WTC11 (cell line): Measurements from ENCODE around the gene HSP90AB1. TPM values are rescaled to one million over a fixed set of nuclear protein-coding genes. Genes with fewer than 3 reads are reported as not detected.

Experiments used
- ATAC-seq: fragments of 200-7000 bp; cut with Tn5 transposase; 2 replicates; pipeline ENCODE4 v1.10.0; 2021; ENCODE audit warnings: mild to moderate bottlenecking, moderate library complexity
- CTCF ChIA-PET: fragments of 300-600 bp; sonication (Branson Sonifier 250); formaldehyde crosslinking; loops from one replicate; lab custom pipeline; 2021; ENCODE audit warnings: antibody characterized with exemption; lab: Charles Lee
- POLR2A ChIA-PET: fragments of 350-600 bp; sonication (Branson Sonifier 250); formaldehyde crosslinking; loops from one replicate; lab custom pipeline; 2021; ENCODE audit warnings: antibody characterized with exemption; lab: Charles Lee
- DNase-seq: peaks from one replicate; pipeline ENCODE4 v3.0.0; 2021; ENCODE audit warnings: low spot score
- H3K27ac Mint-ChIP-seq: 2 replicates; pipeline ENCODE4 v1.8.0; 2021; ENCODE audit warnings: mixed read lengths
- H3K27me3 Mint-ChIP-seq: 2 replicates; pipeline ENCODE4 v1.8.0; 2021; ENCODE audit warnings: low read depth, mild to moderate bottlenecking, moderate library complexity, mixed read lengths
- H3K36me3 Mint-ChIP-seq: 2 replicates; pipeline ENCODE4 v1.8.0; 2021; ENCODE audit warnings: mixed read lengths
- H3K4me1 Mint-ChIP-seq: 2 replicates; pipeline ENCODE4 v1.8.0; 2022; ENCODE audit warnings: mixed read lengths
- H3K4me3 Mint-ChIP-seq: 2 replicates; pipeline ENCODE4 v1.8.0; 2021; ENCODE audit warnings: mild to moderate bottlenecking, moderate library complexity, mixed read lengths
- H3K9me3 Mint-ChIP-seq: 2 replicates; pipeline ENCODE4 v1.8.0; 2021; ENCODE audit warnings: mixed read lengths
- AR ChIP-seq: fragments of 250-450 bp; sonication (Bioruptor Pico); IDR thresholded peaks from 2 replicates; pipeline ENCODE4 v1.9.0; 2021; ENCODE audit warnings: mild to moderate bottlenecking
- E2F4 ChIP-seq: sonication (generic); formaldehyde crosslinking; IDR thresholded peaks from 2 replicates; pipeline ENCODE4 v1.8.1; 2022; ENCODE audit warnings: low read depth, mild to moderate bottlenecking, moderate library complexity, missing genetic modification reagents, borderline replicate concordance
- FOXJ3 ChIP-seq: sonication (generic); formaldehyde crosslinking; IDR thresholded peaks from 2 replicates; pipeline ENCODE4 v1.9.0; 2021; ENCODE audit warnings: missing genetic modification reagents, mild to moderate bottlenecking, borderline replicate concordance
- FOXP1 ChIP-seq: sonication (generic); formaldehyde crosslinking; IDR thresholded peaks from 2 replicates; pipeline ENCODE4 v1.8.0; 2022; ENCODE audit warnings: missing genetic modification reagents, mild to moderate bottlenecking, moderate library complexity, borderline replicate concordance
- GTF2I ChIP-seq: fragments of 250-450 bp; sonication (Bioruptor Pico); conservative IDR thresholded peaks from 2 replicates; pipeline ENCODE4 v1.4.0; 2021; ENCODE audit warnings: mild to moderate bottlenecking
- IRF1 ChIP-seq: sonication (generic); formaldehyde crosslinking; IDR thresholded peaks from 2 replicates; pipeline ENCODE4 v1.8.0; 2023; ENCODE audit warnings: missing genetic modification reagents
- MYBL2 ChIP-seq: sonication (generic); formaldehyde crosslinking; IDR thresholded peaks from 2 replicates; pipeline ENCODE4 v1.8.1; 2023; ENCODE audit warnings: mild to moderate bottlenecking, moderate library complexity, missing genetic modification reagents
- NR2C2 ChIP-seq: sonication (generic); formaldehyde crosslinking; IDR thresholded peaks from 2 replicates; pipeline ENCODE4 v1.8.0; 2022; ENCODE audit warnings: mild to moderate bottlenecking, missing genetic modification reagents
- PREB ChIP-seq: sonication (generic); formaldehyde crosslinking; IDR thresholded peaks from 2 replicates; pipeline ENCODE4 v1.8.1; 2022; ENCODE audit warnings: mild to moderate bottlenecking, missing genetic modification reagents, moderate library complexity, borderline replicate concordance
- PRRX2 ChIP-seq: fragments of 250-450 bp; sonication (Bioruptor Pico); IDR thresholded peaks from 2 replicates; pipeline ENCODE4 v1.8.0; 2021; ENCODE audit warnings: mild to moderate bottlenecking
- SMAD3 ChIP-seq: sonication (generic); formaldehyde crosslinking; IDR thresholded peaks from 2 replicates; pipeline ENCODE4 v1.8.0; 2022; ENCODE audit warnings: missing genetic modification reagents, mild to moderate bottlenecking, borderline replicate concordance
- SOX15 ChIP-seq: fragments of 250-450 bp; sonication (Bioruptor Pico); IDR thresholded peaks from 2 replicates; pipeline ENCODE4 v1.9.0; 2021; ENCODE audit warnings: mild to moderate bottlenecking
- USF2 ChIP-seq: sonication (generic); formaldehyde crosslinking; IDR thresholded peaks from 2 replicates; pipeline ENCODE4 v1.8.1; 2023; ENCODE audit warnings: mild to moderate bottlenecking, missing genetic modification reagents, moderate library complexity
- ZBTB21 ChIP-seq: sonication (generic); formaldehyde crosslinking; IDR thresholded peaks from 2 replicates; pipeline ENCODE4 v1.8.1; 2023; ENCODE audit warnings: mild to moderate bottlenecking, missing genetic modification reagents, borderline replicate concordance
- ZNF138 ChIP-seq: sonication (generic); formaldehyde crosslinking; conservative IDR thresholded peaks from 2 replicates; pipeline ENCODE4 v1.8.1; 2022; ENCODE audit warnings: mild to moderate bottlenecking, moderate library complexity, missing genetic modification reagents
- ZNF232 ChIP-seq: sonication (generic); formaldehyde crosslinking; IDR thresholded peaks from 2 replicates; pipeline ENCODE4 v1.8.0; 2022; ENCODE audit warnings: mild to moderate bottlenecking, missing genetic modification reagents
- ZNF416 ChIP-seq: fragments of 250-450 bp; sonication (Bioruptor Pico); IDR thresholded peaks from 2 replicates; pipeline ENCODE4 v1.9.0; 2021; ENCODE audit warnings: mild to moderate bottlenecking, inconsistent platforms
- ZNF423 ChIP-seq: fragments of 250-450 bp; sonication (Bioruptor Pico); IDR thresholded peaks from 2 replicates; pipeline ENCODE4 v2.1.2; 2022; ENCODE audit warnings: mild to moderate bottlenecking, moderate library complexity
- ZSCAN18 ChIP-seq: fragments of 250-450 bp; sonication (Bioruptor Pico); IDR thresholded peaks from 2 replicates; pipeline ENCODE4 v2.1.2; 2022; ENCODE audit warnings: mild to moderate bottlenecking, moderate library complexity
- total RNA-seq: library from RNA; stranded (reverse); gene quantifications from 3 replicates; pipeline ENCODE4 v1.2.3, GENCODE V29; 2021
- TF ChIP-seq, protein P1 (sequence below): sonication (generic); formaldehyde crosslinking; IDR thresholded peaks from 2 replicates; pipeline ENCODE4 v1.8.1; 2023; ENCODE audit warnings: mild to moderate bottlenecking, missing genetic modification reagents, moderate library complexity
- TF ChIP-seq, protein P2 (sequence below): fragments of 250-450 bp; sonication (Bioruptor Pico); IDR thresholded peaks from 2 replicates; pipeline ENCODE4 v1.8.0; 2021; ENCODE audit warnings: mild to moderate bottlenecking

HSP90AB1 gene
- total RNA-seq, 1 experiment from 2014 or later, result 2,171 TPM

DNA sequence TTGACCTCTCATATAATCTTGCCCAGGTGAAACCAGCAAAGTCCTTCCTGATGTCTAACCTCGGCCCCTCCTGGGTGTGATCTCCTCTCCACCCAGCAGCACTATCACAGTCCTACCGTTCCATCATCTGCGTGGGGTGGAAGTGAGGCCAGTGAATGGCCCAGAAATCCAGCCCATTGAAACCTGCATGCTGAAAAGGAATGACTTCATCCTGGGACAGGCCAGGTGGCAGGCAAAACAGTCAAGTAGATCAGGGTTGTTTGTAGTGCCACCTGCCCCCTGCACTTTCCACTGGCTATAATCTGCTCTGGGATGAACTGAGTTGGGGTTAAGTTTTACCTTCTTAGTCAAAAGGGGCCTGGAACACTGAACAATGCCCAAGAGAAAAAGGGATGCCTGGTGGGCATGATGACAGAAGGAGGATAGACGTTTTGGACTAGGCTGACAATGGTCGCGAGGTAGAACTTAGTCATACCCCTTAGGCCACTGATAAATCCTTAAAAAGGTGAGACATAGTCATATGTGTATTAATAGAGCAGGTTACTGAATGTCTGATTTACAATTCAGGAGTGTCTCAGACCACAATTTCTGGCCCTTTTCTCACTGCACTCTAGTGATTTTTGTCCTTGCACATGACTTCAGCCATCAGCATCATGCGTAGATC, 8.1 kb upstream of the HSP90AB1 start (continued):
- TF ChIP-seq ZBTB21 (no peak), PREB (CRISPR knock-in tag) (no peak), SOX15 (no peak), AR (no peak), FOXP1 (CRISPR knock-in tag) (no peak)

GRCh38 chr6:44243345-44243744, 3.6 kb upstream of the HSP90AB1 start:
- DNase-seq, result no peak

GRCh38 chr6:44245391-44245911, 1.4 kb upstream of the HSP90AB1 start:
- ATAC-seq, result no peak

More at GRCh38 chr6:44243345-44243744, 3.6 kb upstream of the HSP90AB1 start:
- TF ChIP-seq FOXJ3 (CRISPR knock-in tag) (no peak), SMAD3 (CRISPR knock-in tag) (no peak), E2F4 (CRISPR knock-in tag) (no peak), PRRX2 (CRISPR knock-in tag) (no peak), USF2 (CRISPR knock-in tag) (no peak), GTF2I (CRISPR knock-in tag) (no peak), MYBL2 (CRISPR knock-in tag) (no peak), ZNF416 (CRISPR knock-in tag) (no peak)
- TF ChIP-seq, protein P1, sequence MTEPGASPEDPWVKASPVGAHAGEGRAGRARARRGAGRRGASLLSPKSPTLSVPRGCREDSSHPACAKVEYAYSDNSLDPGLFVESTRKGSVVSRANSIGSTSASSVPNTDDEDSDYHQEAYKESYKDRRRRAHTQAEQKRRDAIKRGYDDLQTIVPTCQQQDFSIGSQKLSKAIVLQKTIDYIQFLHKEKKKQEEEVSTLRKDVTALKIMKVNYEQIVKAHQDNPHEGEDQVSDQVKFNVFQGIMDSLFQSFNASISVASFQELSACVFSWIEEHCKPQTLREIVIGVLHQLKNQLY, result no peak
- H3K36me3 Mint-ChIP-seq, result peaks cover 13% of the 10 kb centered on the region
- no peak overlapping the region for H3K4me3 Mint-ChIP-seq
- ATAC-seq, result no peak
- ChIA-PET CTCF (interaction anchor here (0.7 to 7.2 kb wide), 5 partner anchors 7 to 40 kb away, joined by 3 to 80 read pairs (median 33); partner anchors contain the start of genes SLC29A1 and SLC35B2), POLR2A (interaction anchor here (0.5 to 1.1 kb wide), 2 partner anchors 9 to 1497 kb away, joined by 3 to 4 read pairs; partner anchors contain the start of gene TBCC)
- H3K27me3 Mint-ChIP-seq, result peaks cover 30% of the 10 kb centered on the region
- H3K9me3 Mint-ChIP-seq, result no peaks in the 10 kb centered on the region
- peaks cover 17% of the 10 kb centered on the region for H3K4me1 Mint-ChIP-seq
- H3K27ac Mint-ChIP-seq, result no peak overlapping the region

More at GRCh38 chr6:44245391-44245911, 1.4 kb upstream of the HSP90AB1 start:
- TF ChIP-seq ZSCAN18 (CRISPR knock-in tag) (no peak), ZNF232 (CRISPR knock-in tag) (no peak), ZNF138 (CRISPR knock-in tag) (no peak), IRF1 (CRISPR knock-in tag) (no peak), NR2C2 (CRISPR knock-in tag) (no peak), ZNF423 (no peak)
- TF ChIP-seq, protein P2, sequence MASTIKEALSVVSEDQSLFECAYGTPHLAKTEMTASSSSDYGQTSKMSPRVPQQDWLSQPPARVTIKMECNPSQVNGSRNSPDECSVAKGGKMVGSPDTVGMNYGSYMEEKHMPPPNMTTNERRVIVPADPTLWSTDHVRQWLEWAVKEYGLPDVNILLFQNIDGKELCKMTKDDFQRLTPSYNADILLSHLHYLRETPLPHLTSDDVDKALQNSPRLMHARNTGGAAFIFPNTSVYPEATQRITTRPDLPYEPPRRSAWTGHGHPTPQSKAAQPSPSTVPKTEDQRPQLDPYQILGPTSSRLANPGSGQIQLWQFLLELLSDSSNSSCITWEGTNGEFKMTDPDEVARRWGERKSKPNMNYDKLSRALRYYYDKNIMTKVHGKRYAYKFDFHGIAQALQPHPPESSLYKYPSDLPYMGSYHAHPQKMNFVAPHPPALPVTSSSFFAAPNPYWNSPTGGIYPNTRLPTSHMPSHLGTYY, result no peak
- TF ChIP-seq, protein P1, result no peak
- ChIA-PET CTCF (interaction anchor here (0.6 to 7.2 kb wide), 20 partner anchors 10 to 244 kb away, joined by 3 to 80 read pairs (median 4); partner anchors contain the start of genes AARS2, SLC29A1 and SLC35B2), POLR2A (interaction anchor here (1.1 to 4.9 kb wide), 9 partner anchors 10 to 1316 kb away, joined by 3 to 83 read pairs (median 8); partner anchors contain the start of genes CNPY3, MYMX, SLC29A1 and SLC35B2)
- no peak for DNase-seq
- H3K36me3 Mint-ChIP-seq, result peaks cover 34% of the 10 kb centered on the region
- H3K4me1 Mint-ChIP-seq, result peaks cover 34% of the 10 kb centered on the region
- peak overlapping the region; percentile 99 for H3K4me3 Mint-ChIP-seq
- H3K9me3 Mint-ChIP-seq, result no peaks in the 10 kb centered on the region
- H3K27me3 Mint-ChIP-seq, result peaks cover 16% of the 10 kb centered on the region
- H3K27ac Mint-ChIP-seq, result peak overlapping the region; percentile 71
